PC-3 (cell line): ENCODE data around the gene TRAIP. TPM values are rescaled to one million over a fixed set of nuclear protein-coding genes. Genes with fewer than 3 reads are reported as not detected.

Experiments used
- ATAC-seq: fragments of 200-7000 bp; cut with Tn5 transposase; 2 replicates; pipeline ENCODE4 v1.9.1; 2020; ENCODE audit warnings: mild to moderate bottlenecking, moderate library complexity
- BruUV-seq: library from RNA; stranded (reverse); fragments of 400-500 nt; replicated peaks from 2 replicates; lab custom pipeline; 2021; lab: Mats Ljungman, UMichigan
- CTCF ChIA-PET: fragments of 300-600 bp; sonication (Branson Sonifier 250); formaldehyde crosslinking; loops from one replicate; lab custom pipeline; 2022; ENCODE audit warnings: antibody characterized with exemption; lab: Charles Lee
- POLR2A ChIA-PET: fragments of 300-600 bp; sonication (Branson Sonifier 250); formaldehyde crosslinking; loops from one replicate; lab custom pipeline; 2022; ENCODE audit warnings: antibody characterized with exemption; ENCODE audit not compliant: unreplicated experiment; lab: Charles Lee
- DNase-seq: peaks from one replicate; pipeline ENCODE4 v3.0.0-alpha.2; 2015
- H2AFZ ChIP-seq: fragments of 300-600 bp; sonication (generic); 2 replicates; pipeline ENCODE4 v1.6.0; 2016; ENCODE audit warnings: antibody characterized with exemption, low read length
- H3F3A ChIP-seq: fragments of 300-600 bp; sonication (generic); one replicate; pipeline ENCODE4 v1.6.0; 2017; ENCODE audit warnings: antibody characterized with exemption, low read length, control low read depth, mild to moderate bottlenecking; ENCODE audit not compliant: unreplicated experiment
- H3K27ac ChIP-seq: fragments of 300-600 bp; sonication (generic); 2 replicates; pipeline ENCODE4 v1.5.1; 2016; ENCODE audit warnings: mild to moderate bottlenecking, low read length
- H3K27me3 ChIP-seq: fragments of 300-600 bp; sonication (generic); 2 replicates; pipeline ENCODE4 v1.6.1; 2016; ENCODE audit warnings: low read length, mixed read lengths
- H3K36me3 ChIP-seq: fragments of 300-600 bp; sonication (generic); 2 replicates; pipeline ENCODE4 v1.6.1; 2016; ENCODE audit warnings: low read depth, mixed run types, low read length, mixed read lengths
- H3K4me1 ChIP-seq: fragments of 300-600 bp; sonication (generic); 2 replicates; pipeline ENCODE4 v1.5.1; 2016; ENCODE audit warnings: low read length; ENCODE audit not compliant: insufficient read depth
- H3K4me2 ChIP-seq: fragments of 300-600 bp; sonication (generic); 2 replicates; pipeline ENCODE4 v1.6.0; 2016; ENCODE audit warnings: low read length
- H3K4me3 ChIP-seq: fragments of 300-600 bp; sonication (generic); 2 replicates; pipeline ENCODE4 v1.5.1; 2016; ENCODE audit warnings: mild to moderate bottlenecking, low read length, mixed read lengths
- H3K79me2 ChIP-seq: fragments of 300-600 bp; sonication (generic); 2 replicates; pipeline ENCODE4 v1.6.1; 2017; ENCODE audit warnings: low read length, mixed read lengths
- H3K9ac ChIP-seq: fragments of 300-600 bp; sonication (generic); 2 replicates; pipeline ENCODE4 v1.6.0; 2016; ENCODE audit warnings: mild to moderate bottlenecking, low read length
- H3K9me2 ChIP-seq: fragments of 300-600 bp; sonication (generic); replicated peaks from 2 replicates; pipeline ENCODE4 v1.6.1; 2016; ENCODE audit warnings: mixed run types, low read length, mixed read lengths
- H3K9me3 ChIP-seq: fragments of 300-600 bp; sonication (generic); 2 replicates; pipeline ENCODE4 v1.6.1; 2016; ENCODE audit warnings: low read length, mixed read lengths
- H4K20me1 ChIP-seq: fragments of 300-600 bp; sonication (generic); 2 replicates; pipeline ENCODE4 v1.6.1; 2016; ENCODE audit warnings: low read length, mixed read lengths
- EZH2 ChIP-seq: fragments of 300-600 bp; sonication (generic); IDR thresholded peaks from one replicate; pipeline ENCODE4 v1.6.1; 2017; ENCODE audit warnings: antibody characterized with exemption, mild to moderate bottlenecking, low read length; ENCODE audit not compliant: unreplicated experiment
- EZH2phosphoT487 ChIP-seq: fragments of 300-600 bp; sonication (generic); IDR thresholded peaks from 2 replicates; pipeline ENCODE4 v1.6.1; 2018; ENCODE audit warnings: mild to moderate bottlenecking, antibody characterized with exemption, low read length, borderline replicate concordance
- intact Hi-C: fragments of 100-400 bp; cut with micrococcal nuclease; formaldehyde crosslinking; loops from 2 replicates; pipeline ENCODE4 v1.9.0; 2023
- total RNA-seq: library from RNA; depleted of rRNA; stranded (reverse); fragments of >200 nt; gene quantifications from 2 replicates; pipeline ENCODE4 v1.2.3, GENCODE V29; 2014
- TF ChIP-seq, protein P1 (sequence below): fragments of 300-600 bp; sonication (generic); conservative IDR thresholded peaks from 2 replicates; pipeline ENCODE4 v1.5.1; 2017; ENCODE audit warnings: antibody characterized with exemption, low read depth, mild to moderate bottlenecking, low read length

TRAIP gene
- total RNA-seq, 1 experiment from 2014 or later, result 21.6 TPM

DNA sequence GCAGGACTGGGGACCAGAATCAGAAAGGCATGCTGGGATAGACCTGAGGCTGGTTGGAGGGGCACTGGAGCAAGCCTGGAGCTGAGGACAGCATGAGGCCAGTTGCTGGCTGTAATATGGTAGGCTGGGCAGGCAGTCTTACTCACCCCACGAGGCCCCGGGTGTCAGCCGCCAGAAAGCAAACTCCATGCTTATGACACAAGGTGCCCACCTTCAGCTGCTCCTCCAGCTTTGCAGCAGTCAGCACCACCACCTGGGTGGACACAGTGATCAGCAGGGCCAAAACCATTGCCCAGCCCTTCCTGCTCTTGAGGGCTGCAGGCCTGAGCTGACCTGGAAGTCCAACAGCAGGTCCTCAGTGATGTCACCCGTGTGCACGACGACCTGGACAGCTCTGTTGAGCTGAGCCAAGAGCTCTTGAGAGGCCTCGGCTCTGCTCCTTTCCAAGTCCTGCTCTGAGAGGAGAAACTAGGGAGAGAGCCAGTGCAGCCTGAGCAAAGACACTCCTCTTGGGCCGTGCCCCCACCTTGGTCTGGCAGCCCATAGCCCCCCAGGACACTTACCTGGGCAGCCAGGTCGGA, 43.4 kb downstream of the TRAIP start:
- H3F3A ChIP-seq, result no peaks in the 10 kb centered on the region
- no peaks in the 10 kb centered on the region for H3K9me3 ChIP-seq
- CTCF ChIA-PET, result interaction anchor here (0.5 kb wide), 1 partner anchor 23 kb away, joined by 3 read pairs; no protein-coding TSS in a partner anchor
- DNase-seq (no peak), ATAC-seq (no peak)
- POLR2A ChIA-PET, result no interaction called here
- H3K9ac ChIP-seq, result no peak overlapping the region
- no peaks in the 10 kb centered on the region for H3K27me3 ChIP-seq
- no peak overlapping the region for H3K4me3 ChIP-seq
- no peak overlapping the region for H3K4me2 ChIP-seq
- TF ChIP-seq, protein P1, sequence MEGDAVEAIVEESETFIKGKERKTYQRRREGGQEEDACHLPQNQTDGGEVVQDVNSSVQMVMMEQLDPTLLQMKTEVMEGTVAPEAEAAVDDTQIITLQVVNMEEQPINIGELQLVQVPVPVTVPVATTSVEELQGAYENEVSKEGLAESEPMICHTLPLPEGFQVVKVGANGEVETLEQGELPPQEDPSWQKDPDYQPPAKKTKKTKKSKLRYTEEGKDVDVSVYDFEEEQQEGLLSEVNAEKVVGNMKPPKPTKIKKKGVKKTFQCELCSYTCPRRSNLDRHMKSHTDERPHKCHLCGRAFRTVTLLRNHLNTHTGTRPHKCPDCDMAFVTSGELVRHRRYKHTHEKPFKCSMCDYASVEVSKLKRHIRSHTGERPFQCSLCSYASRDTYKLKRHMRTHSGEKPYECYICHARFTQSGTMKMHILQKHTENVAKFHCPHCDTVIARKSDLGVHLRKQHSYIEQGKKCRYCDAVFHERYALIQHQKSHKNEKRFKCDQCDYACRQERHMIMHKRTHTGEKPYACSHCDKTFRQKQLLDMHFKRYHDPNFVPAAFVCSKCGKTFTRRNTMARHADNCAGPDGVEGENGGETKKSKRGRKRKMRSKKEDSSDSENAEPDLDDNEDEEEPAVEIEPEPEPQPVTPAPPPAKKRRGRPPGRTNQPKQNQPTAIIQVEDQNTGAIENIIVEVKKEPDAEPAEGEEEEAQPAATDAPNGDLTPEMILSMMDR, result no peak
- TF ChIP-seq EZH2phosphoT487 (no peak), EZH2 (no peak)
- H3K4me1 ChIP-seq, result no peaks in the 10 kb centered on the region
- H3K36me3 ChIP-seq, result no peaks in the 10 kb centered on the region
- H3K27ac ChIP-seq, result no peak overlapping the region
- H3K79me2 ChIP-seq, result no peaks in the 10 kb centered on the region
- no peaks in the 10 kb centered on the region for H3K9me2 ChIP-seq
- no TSS peak for BruUV-seq
- no peak overlapping the region for H2AFZ ChIP-seq
- H4K20me1 ChIP-seq, result no peaks in the 10 kb centered on the region
- intact Hi-C loops, result no loop called here

DNA sequence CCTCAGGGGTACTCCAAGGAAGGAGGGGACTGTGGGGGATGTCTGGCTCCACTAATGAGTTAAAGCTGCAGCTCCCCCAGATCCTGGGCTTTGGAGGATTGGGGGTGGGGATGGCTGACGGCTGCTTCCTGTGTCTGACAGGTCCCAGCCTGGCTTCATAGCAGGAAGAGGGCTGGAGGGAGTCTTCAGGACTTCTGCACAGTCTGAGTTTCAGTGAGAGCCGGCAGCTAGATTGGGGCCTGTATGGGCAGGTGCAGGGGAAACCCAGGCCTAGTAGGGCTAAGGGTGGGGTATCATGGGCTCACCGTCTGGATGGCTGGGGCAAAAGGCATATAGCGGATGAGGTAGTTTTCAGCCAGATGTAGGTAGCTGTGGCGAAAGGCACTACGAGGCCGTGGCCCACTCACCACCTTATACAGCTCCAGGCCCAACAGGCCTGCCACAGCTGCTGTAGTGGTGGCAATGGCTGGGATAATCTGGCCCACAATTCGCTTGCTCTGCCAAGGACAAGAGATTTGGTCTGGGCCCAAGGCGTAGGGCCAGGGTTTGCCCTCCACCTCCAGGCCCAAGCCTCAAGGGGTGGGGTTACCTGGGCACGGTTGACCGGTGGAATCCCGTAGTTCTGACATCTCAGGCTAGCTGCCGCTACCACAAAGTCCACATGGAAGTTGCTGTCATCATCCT, 48.8 kb downstream of the TRAIP start:
- ChIA-PET CTCF (no interaction called here), POLR2A (no interaction called here)
- H3K4me1 ChIP-seq, result peaks cover 12% of the 10 kb centered on the region; the same call in 1 of the 2 replicates
- ATAC-seq, result no peak
- H2AFZ ChIP-seq, result no peak overlapping the region
- no peaks in the 10 kb centered on the region for H4K20me1 ChIP-seq
- H3F3A ChIP-seq, result no peaks in the 10 kb centered on the region
- no peak for DNase-seq
- no peak overlapping the region for H3K4me2 ChIP-seq
- no peaks in the 10 kb centered on the region for H3K9me2 ChIP-seq
- H3K27ac ChIP-seq, result no peak overlapping the region
- no peaks in the 10 kb centered on the region for H3K36me3 ChIP-seq
- no peaks in the 10 kb centered on the region for H3K79me2 ChIP-seq
- no TSS peak for BruUV-seq
- H3K9me3 ChIP-seq, result no peaks in the 10 kb centered on the region
- H3K4me3 ChIP-seq, result no peak overlapping the region
- TF ChIP-seq EZH2 (no peak), EZH2phosphoT487 (no peak)
- TF ChIP-seq, protein P1, result no peak
- intact Hi-C loops, result no loop called here
- H3K9ac ChIP-seq, result no peak overlapping the region
- H3K27me3 ChIP-seq, result no peaks in the 10 kb centered on the region

DNA sequence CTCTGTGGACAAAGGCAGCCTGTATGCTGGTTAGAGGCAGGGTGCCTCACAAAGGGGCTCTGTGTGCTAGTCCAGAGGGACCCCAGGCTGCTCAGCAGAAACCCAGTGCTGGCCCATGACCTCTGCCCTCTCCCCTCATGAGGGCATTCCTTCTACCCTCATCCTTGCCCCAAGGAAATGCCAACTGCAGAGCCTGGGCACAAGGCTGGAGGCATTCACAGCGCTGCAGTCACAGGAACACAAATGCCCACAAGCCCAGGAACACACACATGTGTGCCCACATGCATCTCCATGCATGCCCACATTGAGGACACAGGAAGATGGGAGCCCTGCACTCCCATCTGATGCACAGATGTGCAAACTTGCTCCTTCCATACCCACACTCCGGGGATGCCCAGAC, 49.5 kb downstream of the TRAIP start:
- Histone ChIP-seq H3F3A (no peaks in the 10 kb centered on the region), H3K9ac (no peak overlapping the region), H3K9me2 (no peaks in the 10 kb centered on the region), H4K20me1 (no peaks in the 10 kb centered on the region), H3K9me3 (no peaks in the 10 kb centered on the region), H2AFZ (no peak overlapping the region), H3K79me2 (no peaks in the 10 kb centered on the region), H3K4me2 (no peak overlapping the region), H3K4me3 (no peak overlapping the region), H3K36me3 (no peaks in the 10 kb centered on the region), H3K4me1 (peaks cover 12% of the 10 kb centered on the region; the same call in 1 of the 2 replicates), H3K27ac (no peak overlapping the region), H3K27me3 (no peaks in the 10 kb centered on the region)
- ChIA-PET CTCF (no interaction called here), POLR2A (no interaction called here)
- no TSS peak for BruUV-seq
- no peak for ATAC-seq
- no peak for DNase-seq
- TF ChIP-seq, protein P1, result no peak
- no peak for TF ChIP-seq EZH2phosphoT487
- TF ChIP-seq EZH2, result no peak
- intact Hi-C loops, result no loop called here
